ENCODE results near the gene ARHGAP35.

- TF ChIP-seq, protein P1, sequence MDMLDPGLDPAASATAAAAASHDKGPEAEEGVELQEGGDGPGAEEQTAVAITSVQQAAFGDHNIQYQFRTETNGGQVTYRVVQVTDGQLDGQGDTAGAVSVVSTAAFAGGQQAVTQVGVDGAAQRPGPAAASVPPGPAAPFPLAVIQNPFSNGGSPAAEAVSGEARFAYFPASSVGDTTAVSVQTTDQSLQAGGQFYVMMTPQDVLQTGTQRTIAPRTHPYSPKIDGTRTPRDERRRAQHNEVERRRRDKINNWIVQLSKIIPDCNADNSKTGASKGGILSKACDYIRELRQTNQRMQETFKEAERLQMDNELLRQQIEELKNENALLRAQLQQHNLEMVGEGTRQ (IDR thresholded peaks at IDR 0.05; ENCODE audit: borderline replicate concordance, low read depth, low read length) = no peak
- TF ChIP-seq, protein P2, sequence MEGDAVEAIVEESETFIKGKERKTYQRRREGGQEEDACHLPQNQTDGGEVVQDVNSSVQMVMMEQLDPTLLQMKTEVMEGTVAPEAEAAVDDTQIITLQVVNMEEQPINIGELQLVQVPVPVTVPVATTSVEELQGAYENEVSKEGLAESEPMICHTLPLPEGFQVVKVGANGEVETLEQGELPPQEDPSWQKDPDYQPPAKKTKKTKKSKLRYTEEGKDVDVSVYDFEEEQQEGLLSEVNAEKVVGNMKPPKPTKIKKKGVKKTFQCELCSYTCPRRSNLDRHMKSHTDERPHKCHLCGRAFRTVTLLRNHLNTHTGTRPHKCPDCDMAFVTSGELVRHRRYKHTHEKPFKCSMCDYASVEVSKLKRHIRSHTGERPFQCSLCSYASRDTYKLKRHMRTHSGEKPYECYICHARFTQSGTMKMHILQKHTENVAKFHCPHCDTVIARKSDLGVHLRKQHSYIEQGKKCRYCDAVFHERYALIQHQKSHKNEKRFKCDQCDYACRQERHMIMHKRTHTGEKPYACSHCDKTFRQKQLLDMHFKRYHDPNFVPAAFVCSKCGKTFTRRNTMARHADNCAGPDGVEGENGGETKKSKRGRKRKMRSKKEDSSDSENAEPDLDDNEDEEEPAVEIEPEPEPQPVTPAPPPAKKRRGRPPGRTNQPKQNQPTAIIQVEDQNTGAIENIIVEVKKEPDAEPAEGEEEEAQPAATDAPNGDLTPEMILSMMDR (IDR thresholded peaks at IDR 0.05) = no peak
- TF ChIP-seq GABPA (IDR thresholded peaks at IDR 0.05; ENCODE audit: low read depth) (no peak), REST (IDR thresholded peaks at IDR 0.05; ENCODE audit: low read depth, low read length) (no peak), EP300 (IDR thresholded peaks at IDR 0.05; ENCODE audit: borderline replicate concordance in 1 of 2, low read depth in 1 of 2, low read length in 1 of 2) (no peak), RXRA (IDR thresholded peaks at IDR 0.05; ENCODE audit: borderline replicate concordance, low read depth) (no peak), RAD21 (IDR thresholded peaks at IDR 0.05; ENCODE audit: low read length) (no peak), RCOR1 (IDR thresholded peaks at IDR 0.05; ENCODE audit: low read length) (no peak), POLR2AphosphoS5 (IDR thresholded peaks at IDR 0.05; ENCODE audit: low read depth, low read length) (no peak), CHD2 (IDR thresholded peaks at IDR 0.05; ENCODE audit: low read length, partially characterized antibody) (no peak)
Observed at GRCh38 chr19:46868025-46868802, 7.4 kb downstream of the ARHGAP35 start.
